ENCODE measurements around the gene A4GNT.
"Not testable (repeated sequence)": the region's sequence is repeated elsewhere in the genome, so short reads cannot be mapped to it uniquely, and the experiment has no call there.

A4GNT gene

GRCh38 chr3:138118612-138119422, 13.4 kb downstream of the A4GNT start:
- no peak for DNase-seq (ENCODE audit: low read depth, low spot score)

GRCh38 chr3:138114988-138115971, 16.9 kb downstream of the A4GNT start, which contains the start of gene DZIP1L:
DZIP1L (minus strand) TSS chr3:138115608; CDS start chr3:138103971, 11,637 bp downstream.
- DNase-seq (ENCODE audit: low read depth, low spot score): no peak

DNA sequence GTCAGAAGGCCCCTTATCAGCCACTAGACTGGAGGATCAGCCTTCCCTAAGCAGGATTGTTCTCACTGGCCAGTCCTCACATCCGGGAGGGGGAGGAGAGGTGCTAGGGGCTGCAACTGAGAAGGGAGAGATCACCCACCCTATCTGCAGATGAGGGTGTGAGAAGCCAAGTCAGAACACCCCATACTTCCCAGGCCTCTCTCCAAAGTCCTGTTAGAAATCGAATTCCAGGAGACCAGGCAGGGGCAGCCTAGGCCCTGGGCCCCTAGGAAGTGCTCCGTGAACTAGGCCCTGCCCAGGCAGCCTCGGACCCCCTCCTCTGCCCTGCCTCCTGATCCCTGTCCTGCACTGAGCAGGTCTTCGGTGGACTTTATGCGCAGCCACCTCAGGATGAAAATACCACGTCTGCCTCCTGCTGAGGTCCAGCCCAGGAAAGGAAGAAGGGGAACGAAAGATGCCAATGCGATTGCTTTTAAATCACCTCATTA, 17.7 kb downstream of the A4GNT start:
- no peak for DNase-seq (ENCODE audit: low read depth, low spot score)

DNA sequence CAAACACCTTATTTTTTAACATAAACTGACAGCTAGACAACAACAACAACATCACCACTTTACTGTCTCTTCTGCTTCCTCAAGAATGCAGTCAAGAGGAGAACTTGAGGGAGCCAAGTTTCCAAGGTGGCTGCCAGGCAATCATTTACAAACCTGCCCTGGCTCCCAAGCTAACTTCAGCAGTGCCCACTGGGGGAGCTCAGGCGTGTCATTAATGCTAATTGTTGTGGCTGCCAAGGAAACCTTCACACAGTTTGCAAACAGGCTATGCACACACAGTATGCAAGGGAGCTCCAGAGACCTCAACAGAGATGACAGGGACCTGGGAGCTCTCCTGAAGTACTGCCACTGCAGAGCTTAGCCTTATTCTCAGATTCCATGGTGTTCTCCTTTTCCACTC, 18.9 kb downstream of the A4GNT start:
- DNase-seq (ENCODE audit: low read depth, low spot score): no peak

DNA sequence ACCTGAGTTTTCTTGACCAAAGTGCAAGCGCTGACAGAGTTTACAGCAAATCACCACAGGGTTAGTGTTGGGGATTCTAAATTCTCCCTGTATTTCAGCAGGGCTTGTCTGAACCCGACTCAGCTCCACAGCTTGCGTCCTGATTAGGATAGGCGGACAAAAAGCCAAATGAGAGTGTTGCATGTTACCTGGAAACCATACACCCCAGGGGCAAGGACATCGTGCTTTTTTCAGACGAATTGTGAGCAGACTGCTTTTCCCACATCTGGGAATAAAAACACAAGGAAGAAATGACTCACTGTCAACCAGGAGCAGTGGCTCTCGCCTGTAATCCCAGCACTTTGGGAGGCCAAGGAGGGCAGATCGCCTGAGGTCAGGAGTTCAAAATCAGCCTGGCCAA, 19.8 kb downstream of the A4GNT start:
- DNase-seq (ENCODE audit: low read depth, low spot score): no peak

DNA sequence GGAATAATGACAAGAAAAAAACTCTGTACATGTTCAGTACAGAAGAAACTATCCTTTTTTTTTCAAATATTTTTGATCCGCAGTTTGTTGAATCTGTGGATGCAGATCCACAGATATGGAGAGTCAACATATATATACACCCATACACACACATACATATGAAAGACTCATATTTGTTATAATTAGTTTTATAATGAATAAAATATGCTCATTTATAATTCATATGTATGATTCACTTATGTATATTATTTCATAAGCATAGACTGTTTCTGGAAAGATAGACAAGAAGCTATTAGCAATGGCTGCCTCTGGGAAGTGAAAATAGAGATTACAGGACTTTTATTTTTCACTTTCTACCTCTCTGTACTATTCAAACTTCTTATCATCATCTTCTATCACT, 26.6 kb downstream of the A4GNT start:
- DNase-seq (ENCODE audit: low read depth, low spot score): no peak

DNA sequence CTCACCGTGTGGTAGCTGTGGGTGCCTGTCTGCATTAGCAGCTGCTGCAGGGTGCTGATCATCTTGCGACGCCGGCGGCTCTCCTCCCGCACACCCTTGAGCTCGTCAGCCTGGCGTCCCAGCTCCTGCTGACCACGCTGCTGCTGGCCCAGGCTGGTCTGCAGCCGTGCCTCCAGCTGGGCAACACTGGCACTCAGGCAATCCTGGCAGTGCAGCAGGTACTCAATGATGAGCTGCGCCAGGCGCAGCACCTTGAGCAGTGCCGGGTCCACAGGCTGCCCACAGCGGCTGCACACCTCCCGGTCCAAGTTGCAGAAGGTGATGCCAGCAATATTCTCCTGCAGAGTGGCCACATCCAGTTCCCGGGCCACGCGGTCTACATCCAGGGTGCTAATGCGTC, 28.7 kb downstream of the A4GNT start:
- no peak for DNase-seq (ENCODE audit: low read depth, low spot score)

DNA sequence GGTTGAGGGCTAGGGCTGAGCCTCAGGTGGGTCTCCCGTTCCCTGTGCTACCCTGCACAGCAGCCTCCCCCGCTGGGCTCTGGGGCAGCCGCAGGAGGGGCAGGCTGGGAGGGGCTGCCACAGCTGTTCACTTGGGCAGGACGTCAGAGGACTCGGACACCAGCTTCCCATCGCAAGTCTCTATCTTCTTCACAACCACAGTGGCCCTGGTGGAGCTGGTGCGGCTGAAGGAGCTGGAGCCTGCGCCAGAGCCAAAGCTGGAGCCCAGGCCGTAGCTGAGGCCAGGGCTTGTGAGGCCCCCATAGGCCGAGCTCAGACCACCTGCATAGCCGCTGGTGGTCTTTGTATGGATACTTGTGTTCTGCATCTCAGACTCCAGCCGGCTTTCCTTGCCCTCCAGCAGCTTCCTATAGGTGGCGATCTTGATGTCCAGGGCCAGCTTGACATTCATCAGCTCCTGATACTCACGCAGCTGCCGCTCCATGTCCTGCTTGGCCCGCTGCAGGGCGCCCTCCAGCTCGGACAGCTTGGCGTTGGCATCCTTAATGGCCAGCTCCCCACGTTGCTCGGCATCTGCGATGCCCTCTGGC, 30.7 kb downstream of the A4GNT start:
- DNase-seq (ENCODE audit: low read depth, low spot score): not testable (repeated sequence)

GRCh38 chr3:138099417-138099816, 32.8 kb downstream of the A4GNT start:
- DNase-seq (ENCODE audit: low read depth, low spot score): no peak

DNA sequence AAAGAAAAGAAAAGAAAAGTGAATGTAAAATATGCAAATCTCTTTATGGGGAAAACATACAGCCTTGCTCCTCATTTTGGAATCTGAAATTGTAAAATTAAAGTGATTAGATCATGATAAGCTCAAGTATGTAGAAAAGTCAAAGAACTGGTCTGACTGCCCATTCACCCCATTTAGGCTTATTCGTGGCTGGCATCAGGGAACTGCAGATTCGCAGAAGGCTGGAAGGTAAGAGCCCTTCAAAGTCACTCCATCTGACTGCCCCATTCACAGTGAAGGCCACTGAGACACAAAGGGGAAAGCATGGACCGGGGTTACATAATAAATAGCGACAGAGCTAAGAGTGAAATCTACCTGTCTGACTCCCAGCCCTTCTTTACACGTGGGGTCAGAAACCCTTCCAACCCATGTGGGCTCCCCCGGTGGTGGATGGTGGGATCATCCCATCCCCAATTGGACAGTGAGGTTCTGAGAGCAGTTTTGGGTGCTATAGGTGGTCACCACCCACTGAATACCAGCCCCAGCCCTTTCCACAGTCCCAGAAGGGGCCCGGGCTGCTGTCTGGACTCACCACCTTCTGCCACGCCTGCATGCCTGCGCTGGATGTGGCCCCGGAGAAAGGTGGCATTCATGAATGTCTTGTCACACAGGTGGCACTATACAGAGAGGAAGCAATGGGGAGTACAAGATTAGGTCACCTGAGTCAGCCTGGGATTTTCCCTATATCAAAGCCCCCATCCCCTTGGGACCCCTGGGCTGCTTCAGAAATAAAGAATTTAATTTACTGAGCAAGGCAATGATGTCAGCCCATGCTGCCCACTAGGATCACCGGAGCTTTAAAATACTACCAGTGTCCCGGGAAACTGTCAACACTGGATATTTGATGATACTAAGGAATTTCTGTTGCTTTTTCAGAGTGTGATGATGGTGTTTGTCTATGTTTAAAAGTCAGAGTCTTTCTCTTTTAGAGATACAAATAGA, 34.7 kb downstream of the A4GNT start:
- DNase-seq (ENCODE audit: low read depth, low spot score): no peak

DNA sequence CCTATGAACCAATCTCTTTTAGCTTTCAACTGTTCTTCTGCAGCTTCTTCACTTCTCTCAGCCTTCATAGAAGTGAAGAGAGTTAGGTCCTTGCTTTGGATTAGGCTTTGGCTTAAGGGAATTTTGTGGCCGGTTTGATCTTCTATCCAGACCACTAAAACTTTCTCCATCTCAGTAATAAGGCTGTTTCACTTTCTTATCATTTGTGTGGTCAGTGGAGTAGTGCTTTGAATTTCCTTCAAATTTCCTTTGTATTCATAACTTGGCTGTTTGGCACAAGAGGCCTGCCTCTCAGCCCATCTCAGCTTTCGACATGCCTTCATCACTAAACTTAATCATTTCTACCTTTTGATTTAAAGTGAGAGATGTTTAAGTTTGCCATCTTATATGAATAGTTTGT, 38.5 kb downstream of the A4GNT start:
- no peak for DNase-seq (ENCODE audit: low read depth, low spot score)

DNA sequence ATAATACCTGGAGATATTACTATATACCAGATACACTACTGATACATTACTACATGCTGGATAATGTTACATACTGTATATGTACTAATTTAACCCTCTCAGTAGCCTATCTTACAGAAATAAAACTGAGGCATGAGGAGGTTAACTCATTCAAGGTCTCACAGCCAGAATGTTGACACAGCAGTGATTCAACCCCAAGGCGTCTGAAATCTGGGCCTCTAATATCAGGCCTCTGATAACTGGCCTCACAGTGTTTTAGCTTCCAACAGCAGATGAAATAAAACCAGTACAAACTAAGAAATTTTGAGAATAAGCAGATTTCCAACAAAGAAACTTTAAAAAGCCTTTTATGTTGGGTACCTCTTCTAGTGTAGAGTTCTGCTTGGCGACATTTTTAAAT, 40.2 kb downstream of the A4GNT start:
- no peak for DNase-seq (ENCODE audit: low read depth, low spot score)

DNA sequence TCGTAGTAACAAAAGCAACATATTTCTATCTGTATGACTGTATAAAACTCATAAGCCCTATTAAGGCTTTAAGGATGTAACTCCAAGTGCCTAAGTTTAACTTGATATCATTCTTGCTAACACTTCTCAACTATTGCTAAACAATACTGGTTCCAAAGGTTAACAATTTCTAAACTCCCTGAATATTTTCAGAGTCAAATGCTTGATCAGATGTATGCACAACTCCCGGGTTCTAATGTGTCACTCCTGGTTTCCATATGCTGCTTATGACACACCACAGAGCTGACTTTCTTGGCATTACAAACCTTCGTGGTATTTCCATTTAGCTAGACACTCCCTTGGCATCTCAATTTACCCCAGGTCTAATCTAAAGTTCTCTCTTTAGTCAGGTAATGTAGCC, 43.1 kb downstream of the A4GNT start:
- no peak for DNase-seq (ENCODE audit: low read depth, low spot score)

DNA sequence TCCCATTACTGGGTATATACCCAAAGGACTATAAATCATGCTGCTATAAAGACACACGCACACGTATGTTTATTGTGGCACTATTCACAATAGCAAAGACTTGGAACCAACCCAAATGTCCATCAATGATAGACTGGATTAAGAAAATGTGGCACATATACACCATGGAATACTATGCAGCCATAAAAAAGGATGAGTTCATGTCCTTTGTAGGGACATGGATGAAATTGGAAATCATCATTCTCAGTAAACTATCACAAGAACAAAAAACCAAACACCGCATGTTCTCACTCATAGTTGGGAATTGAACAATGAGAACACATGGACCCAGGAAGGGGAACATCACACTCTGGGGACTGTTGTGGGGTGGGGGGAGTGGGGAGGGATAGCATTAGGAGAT, 46.4 kb downstream of the A4GNT start:
- not testable (repeated sequence) for DNase-seq (ENCODE audit: low read depth, low spot score)

DNA sequence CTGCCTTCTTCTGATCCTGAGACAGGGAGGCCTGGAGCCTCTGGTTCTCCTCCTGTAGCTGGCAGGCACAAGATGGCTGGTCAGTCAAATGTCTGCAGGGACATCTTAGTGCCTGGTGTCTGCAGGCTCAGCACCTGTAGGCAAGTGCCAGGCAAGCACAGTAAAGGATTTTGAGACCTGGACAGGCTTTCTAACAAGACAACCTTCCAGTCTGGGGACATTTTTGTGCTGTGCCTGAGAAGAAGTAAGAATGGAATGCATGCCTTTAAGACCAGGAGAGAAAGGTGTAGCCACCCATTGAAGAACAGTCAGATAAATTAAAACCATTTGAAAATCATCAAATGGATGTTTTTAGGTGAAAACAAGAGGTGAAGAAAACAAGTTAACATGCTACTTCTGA, 48.0 kb downstream of the A4GNT start:
- DNase-seq (ENCODE audit: low read depth, low spot score): no peak

- no peak for DNase-seq (ENCODE audit: low read depth, low spot score)
These were observed 49.2 kb downstream of the A4GNT start for GRCh38 chr3:138082992-138083386.

- no peak for DNase-seq (ENCODE audit: low read depth, low spot score)
These were observed 49.9 kb downstream of the A4GNT start for GRCh38 chr3:138082085-138082991.

DNA sequence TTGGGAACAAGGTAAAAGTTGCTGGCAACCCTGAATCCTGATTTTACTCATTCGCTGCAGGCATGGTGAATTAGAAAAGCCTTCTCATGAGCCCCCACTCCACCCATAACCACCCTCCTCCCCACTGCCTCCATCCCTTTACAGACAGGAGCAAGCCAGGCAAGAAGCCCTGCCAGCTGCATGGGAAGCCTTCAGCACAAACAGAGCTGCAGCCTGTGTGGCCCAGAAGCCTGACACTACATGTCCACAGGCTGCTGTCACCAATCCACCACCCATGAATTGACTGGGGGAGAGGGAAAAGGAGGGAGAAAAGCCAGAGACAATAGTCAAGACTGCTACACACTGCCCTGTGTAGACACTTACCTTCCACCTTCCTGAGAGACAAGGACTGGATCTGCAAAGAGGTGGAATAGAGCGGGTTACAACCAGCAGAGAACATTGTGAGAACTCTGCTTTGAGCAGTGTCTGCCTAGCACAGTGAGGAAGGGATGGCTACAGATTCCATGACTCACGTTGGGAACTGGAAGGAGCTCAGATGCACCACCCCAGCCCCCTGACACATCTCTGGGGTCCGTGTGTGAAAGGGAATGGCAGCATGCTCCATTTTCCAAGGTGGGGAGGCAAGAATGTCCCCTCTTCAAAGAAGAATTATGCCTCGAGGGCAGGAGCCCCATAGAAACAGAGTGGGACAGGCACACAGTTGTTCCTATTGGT, 50.7 kb downstream of the A4GNT start:
- DNase-seq (ENCODE audit: low read depth, low spot score): no peak

- DNase-seq (ENCODE audit: low read depth, low spot score): no peak
These were observed 52.3 kb downstream of the A4GNT start for GRCh38 chr3:138079901-138080300.
